H1 (cell line): ENCODE measurements around the gene NPFFR1. TPM values are rescaled to one million over a fixed set of nuclear protein-coding genes. Genes with fewer than 3 reads are reported as not detected.

Source experiments
- CTCF ChIA-PET: fragments of 300-600 bp; sonication (Branson Sonifier 250); formaldehyde crosslinking; loops from one replicate; lab custom pipeline; 2021; ENCODE audit not compliant: partially characterized antibody; lab: Charles Lee
- POLR2A ChIA-PET: fragments of 300-600 bp; sonication (Branson Sonifier 250); formaldehyde crosslinking; loops from one replicate; lab custom pipeline; 2021; ENCODE audit warnings: inconsistent platforms; ENCODE audit not compliant: partially characterized antibody; lab: Charles Lee
- DNase-seq, 2 experiments: peaks; one replicate each; pipeline versions ENCODE4 v3.0.0 to v3.0.0-alpha.2; 2010 to 2022; ENCODE audit warnings: low spot score in 2 of 2, low read depth in 1 of 2, mixed read lengths in 1 of 2
- FAIRE-seq: peaks from 2 replicates; lab custom pipeline; 2011; peaks lifted over from hg19 to GRCh38; lab: Jason Lieb, UNC
- H2AFZ ChIP-seq: 2 replicates; pipeline ENCODE4 v1.8.1; 2012; ENCODE audit warnings: low read length, inconsistent platforms
- H2AK5ac ChIP-seq: 2 replicates; pipeline ENCODE4 v1.6.1; 2013; ENCODE audit warnings: low read depth, low read length
- H2BK120ac ChIP-seq: replicated peaks from 2 replicates; pipeline ENCODE3; 2013; ENCODE audit warnings: low read depth, low read length, inconsistent platforms
- H2BK12ac ChIP-seq: 2 replicates; pipeline ENCODE4 v1.6.1; 2013; ENCODE audit warnings: low read depth, low read length
- H2BK15ac ChIP-seq: 2 replicates; pipeline ENCODE4 v1.6.1; 2013; ENCODE audit warnings: low read length
- H2BK20ac ChIP-seq: 2 replicates; pipeline ENCODE4 v1.6.1; 2013; ENCODE audit warnings: low read length
- H2BK5ac ChIP-seq: 2 replicates; pipeline ENCODE4 v1.6.1; 2013; ENCODE audit warnings: low read depth, low read length
- H3K14ac ChIP-seq: 2 replicates; pipeline ENCODE4 v1.6.1; 2013; ENCODE audit warnings: inconsistent platforms; ENCODE audit not compliant: insufficient read length
- H3K18ac ChIP-seq: 2 replicates; pipeline ENCODE4 v1.6.1; 2013; ENCODE audit warnings: low read length; ENCODE audit errors: extremely low read depth
- H3K23ac ChIP-seq: 2 replicates; pipeline ENCODE4 v1.6.1; 2013; ENCODE audit warnings: inconsistent platforms; ENCODE audit not compliant: insufficient read length
- H3K23me2 ChIP-seq: 2 replicates; pipeline ENCODE4 v1.6.1; 2013; ENCODE audit warnings: low read depth, low read length
- H3K27ac ChIP-seq: 2 replicates; pipeline ENCODE4 v1.6.1; 2011; ENCODE audit warnings: low read depth, low read length, inconsistent platforms
- H3K27me3 ChIP-seq, 4 experiments: replicated peaks in 1 of 4; 1 replicate in 1 of 4; 2 replicates in 3 of 4; pipeline versions ENCODE4 v1.6.1 to v1.8.1; 2011 to 2013; ENCODE audit warnings: low read length in 3 of 4, mild to moderate bottlenecking in 3 of 4, inconsistent platforms in 2 of 4, mixed read lengths in 2 of 4, moderate library complexity in 1 of 4; ENCODE audit not compliant: control insufficient read depth in 3 of 4, insufficient read depth in 3 of 4; ENCODE audit errors: extremely low read depth in 1 of 4
- H3K36me3 ChIP-seq, 4 experiments: 2 replicates each; pipeline versions ENCODE4 v1.6.1 to v1.8.1; 2011 to 2013; ENCODE audit warnings: mild to moderate bottlenecking in 4 of 4, low read length in 3 of 4, moderate library complexity in 2 of 4, control low read depth in 1 of 4, inconsistent platforms in 1 of 4; ENCODE audit not compliant: insufficient read depth in 4 of 4, control insufficient read depth in 2 of 4
- H3K4ac ChIP-seq: replicated peaks from 2 replicates; pipeline ENCODE3; 2013; ENCODE audit warnings: low read length, low read depth, mixed read lengths, inconsistent platforms; ENCODE audit not compliant: insufficient read length
- H3K4me1 ChIP-seq, 4 experiments: replicated peaks in 1 of 4; 1 replicate in 1 of 4; 2 replicates in 3 of 4; pipeline versions ENCODE4 v1.6.1 to v1.8.1; 2011 to 2013; ENCODE audit warnings: low read length in 3 of 4, inconsistent platforms in 2 of 4, mixed read lengths in 1 of 4; ENCODE audit not compliant: insufficient read depth in 4 of 4, control insufficient read depth in 3 of 4
- H3K4me2 ChIP-seq, 2 experiments: 2 replicates each; pipeline versions ENCODE4 v1.6.1 to v1.8.1; 2011 to 2013; ENCODE audit warnings: low read depth in 2 of 2, low read length in 2 of 2, control low read depth in 1 of 2, inconsistent platforms in 1 of 2, mild to moderate bottlenecking in 1 of 2; ENCODE audit not compliant: insufficient read depth in 1 of 2
- H3K4me3 ChIP-seq, 4 experiments: fragments of 200-600, 300-600 bp in 1 of 4; sonication (generic), shearing (Covaris generic), sonication (Bioruptor Twin) in 1 of 4; 2 replicates each; pipeline versions ENCODE4 v1.5.1 to v1.8.1; 2011 to 2016; ENCODE audit warnings: low read length in 4 of 4, low read depth in 3 of 4, control low read depth in 2 of 4, inconsistent platforms in 2 of 4, mild to moderate bottlenecking in 2 of 4, mixed read lengths in 1 of 4, moderate library complexity in 1 of 4; ENCODE audit not compliant: insufficient read depth in 2 of 4; ENCODE audit errors: extremely low read depth in 1 of 4
- H3K56ac ChIP-seq: replicated peaks from 2 replicates; pipeline ENCODE3; 2013; ENCODE audit warnings: low read depth, mild to moderate bottlenecking, mixed read lengths, low read length, inconsistent platforms; ENCODE audit not compliant: insufficient read length
- H3K79me1 ChIP-seq: 2 replicates; pipeline ENCODE4 v1.6.1; 2013; ENCODE audit warnings: low read depth, low read length, control low read depth
- H3K79me2 ChIP-seq, 2 experiments: 2 replicates each; pipeline versions ENCODE4 v1.6.1 to v1.8.1; 2012 to 2013; ENCODE audit warnings: low read length in 2 of 2, mild to moderate bottlenecking in 2 of 2, inconsistent platforms in 1 of 2; ENCODE audit not compliant: insufficient read depth in 2 of 2, control insufficient read depth in 1 of 2
- H3K9ac ChIP-seq, 4 experiments: replicated peaks in 1 of 4; 1 replicate in 1 of 4; 2 replicates in 3 of 4; pipeline versions ENCODE4 v1.6.1 to v1.8.1; 2011 to 2013; ENCODE audit warnings: low read depth in 3 of 4, low read length in 3 of 4, control low read depth in 2 of 4, mild to moderate bottlenecking in 2 of 4, moderate library complexity in 2 of 4, inconsistent platforms in 1 of 4; ENCODE audit errors: extremely low read depth in 1 of 4
- H3K9me3 ChIP-seq, 2 experiments: 2 replicates each; pipeline versions ENCODE4 v1.6.1 to v1.8.1; 2012 to 2013; ENCODE audit warnings: mild to moderate bottlenecking in 2 of 2, moderate library complexity in 2 of 2, control low read depth in 1 of 2, inconsistent platforms in 1 of 2, low read depth in 1 of 2, low read length in 1 of 2, mixed read lengths in 1 of 2; ENCODE audit not compliant: insufficient read depth in 2 of 2
- H4K20me1 ChIP-seq, 2 experiments: replicated peaks in 1 of 2; 2 replicates each; pipeline versions ENCODE3 to v1.8.1; 2011 to 2013; ENCODE audit warnings: inconsistent platforms in 2 of 2, low read length in 2 of 2, mild to moderate bottlenecking in 1 of 2; ENCODE audit not compliant: insufficient read depth in 2 of 2, control insufficient read depth in 1 of 2
- H4K5ac ChIP-seq: 2 replicates; pipeline ENCODE4 v1.6.1; 2013; ENCODE audit warnings: low read length, low read depth, mixed read lengths, inconsistent platforms; ENCODE audit not compliant: insufficient read length
- H4K8ac ChIP-seq: 2 replicates; pipeline ENCODE4 v1.8.0; 2013; ENCODE audit warnings: mild to moderate bottlenecking, moderate library complexity, low read length, inconsistent platforms; ENCODE audit not compliant: insufficient read depth; ENCODE audit errors: extremely low read depth
- H4K91ac ChIP-seq: replicated peaks from 2 replicates; pipeline ENCODE3; 2013; ENCODE audit warnings: low read length, mixed read lengths, inconsistent platforms; ENCODE audit not compliant: insufficient read length
- CEBPB ChIP-seq: IDR thresholded peaks from 2 replicates; pipeline ENCODE4 v1.6.1; 2012; ENCODE audit warnings: low read depth, low read length
- CHD1 ChIP-seq: IDR thresholded peaks from 2 replicates; pipeline ENCODE4 v1.6.1; 2012; ENCODE audit warnings: low read depth, low read length, improper control_type of control experiment
- CTCF ChIP-seq, 3 experiments: IDR thresholded peaks; 1 replicate in 2 of 3; 2 replicates in 1 of 3; pipeline versions ENCODE4 v1.5.1 to v1.6.1; 2011; ENCODE audit warnings: low read length in 3 of 3, mild to moderate bottlenecking in 3 of 3, inconsistent platforms in 2 of 3, low read depth in 1 of 3, moderate library complexity in 1 of 3; ENCODE audit not compliant: insufficient read depth in 1 of 3; ENCODE audit errors: control extremely low read depth in 1 of 3
- EGR1 ChIP-seq: IDR thresholded peaks from 2 replicates; pipeline ENCODE4 v1.6.1; 2011; ENCODE audit warnings: low read depth, low read length, borderline replicate concordance
- HDAC6 ChIP-seq: IDR thresholded peaks from one replicate; pipeline ENCODE4 v1.7.1; 2012; ENCODE audit warnings: low read depth, mild to moderate bottlenecking, inconsistent platforms, low read length, moderate library complexity
- KDM1A ChIP-seq: fragments of 200-600, 300-600 bp; sonication (generic); IDR thresholded peaks from 2 replicates; pipeline ENCODE4 v1.7.1; 2016; ENCODE audit warnings: mild to moderate bottlenecking, low read length, borderline replicate concordance
- KDM4A ChIP-seq: IDR thresholded peaks from one replicate; pipeline ENCODE4 v1.7.1; 2012; ENCODE audit warnings: low read depth, mild to moderate bottlenecking, moderate library complexity, low read length, inconsistent platforms; ENCODE audit not compliant: severe bottlenecking
- KDM5A ChIP-seq: fragments of 200-600 bp; IDR thresholded peaks from 2 replicates; pipeline ENCODE4 v1.7.1; 2012; ENCODE audit warnings: mild to moderate bottlenecking, low read length, inconsistent platforms, mixed read lengths
- PHF8 ChIP-seq: fragments of 200-600 bp; sonication (generic); conservative IDR thresholded peaks from 2 replicates; pipeline ENCODE4 v1.7.1; 2012; ENCODE audit warnings: low read depth, mild to moderate bottlenecking, inconsistent platforms, low read length, moderate library complexity
- POLR2AphosphoS5 ChIP-seq: IDR thresholded peaks from 2 replicates; pipeline ENCODE4 v1.6.1; 2011; ENCODE audit warnings: low read depth, low read length
- polyA plus RNA-seq, 7 experiments: library from polyadenylated mRNA; depleted of rRNA in 3 of 7; stranded (reverse) in 5 of 7; unstranded in 2 of 7; fragments of >200 nt in 5 of 7; fragments of 200-250 nt in 2 of 7; gene quantifications; 1 replicate in 5 of 7; 2 replicates in 1 of 7; 4 replicates in 1 of 7; pipeline versions ENCODE4 v1.2.1 to v1.2.3, GENCODE V29; 2011 to 2013; ENCODE audit warnings: missing spikeins in 2 of 7, mixed read lengths in 2 of 7
- total RNA-seq: library from RNA; stranded (reverse); fragmentation: NEBNext Ultra II Directional; extraction: Animal tissue kit (Norgen Biotek cat#: 25700); gene quantifications from 2 replicates; pipeline ENCODE4 v1.2.1, GENCODE V29; 2021
- TF ChIP-seq, protein P1 (sequence below): IDR thresholded peaks from 2 replicates; pipeline ENCODE4 v1.6.1; 2011; ENCODE audit warnings: low read length, improper control_type of control experiment

NPFFR1 gene
- total and polyA plus RNA-seq, 2 of the 8 experiments (the other 6 are each of a cell fraction or from before 2014, with no cell fraction given): 0.02 to 0.06 TPM

DNA sequence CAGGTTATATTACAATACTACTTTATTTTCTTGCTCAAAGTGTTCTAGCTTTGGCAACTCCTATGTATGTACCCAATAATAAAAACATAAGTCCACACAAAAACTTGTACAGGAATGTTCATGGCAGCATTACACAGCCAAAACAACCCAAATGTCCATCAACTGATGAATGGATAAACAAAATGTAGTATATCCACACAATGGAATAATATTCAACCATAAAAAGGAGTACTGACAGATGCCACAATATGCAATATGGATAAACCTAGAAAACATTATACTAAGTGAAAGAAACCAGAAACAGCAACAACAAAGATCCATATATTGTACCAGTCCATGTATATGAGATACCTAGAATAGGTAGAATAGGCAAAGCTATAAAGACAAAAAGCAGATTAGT, 71.5 kb downstream of the NPFFR1 start:
- H2AK5ac ChIP-seq: no peak overlapping the region
- no peak overlapping the region for H3K18ac ChIP-seq
- no peak overlapping the region for H4K5ac ChIP-seq
- peaks cover 0 to 4% of the 10 kb centered on the region in 2 experiments for H4K20me1 ChIP-seq
- no peaks in the 10 kb centered on the region for H3K23me2 ChIP-seq
- H4K91ac ChIP-seq: no peak overlapping the region
- H2BK20ac ChIP-seq: no peak overlapping the region
- no peak overlapping the region for H3K4me3 ChIP-seq
- H3K23ac ChIP-seq: no peak overlapping the region
- H3K27me3 ChIP-seq: no peaks in the 10 kb centered on the region
- no peak overlapping the region for H4K8ac ChIP-seq
- H2BK5ac ChIP-seq: no peak overlapping the region
- no peak for DNase-seq
- no peak for FAIRE-seq
- ChIA-PET POLR2A (no interaction called here), CTCF (interaction anchor here (1.3 kb wide), 2 partner anchors 9 to 152 kb away, joined by 3 to 4 read pairs; no protein-coding TSS in a partner anchor)
- H2AFZ ChIP-seq: no peak overlapping the region
- H3K4me2 ChIP-seq: no peak overlapping the region
- H2BK120ac ChIP-seq: no peak overlapping the region
- no peaks in the 10 kb centered on the region for H3K9me3 ChIP-seq
- H2BK15ac ChIP-seq: no peak overlapping the region
- H3K4me1 ChIP-seq: no peaks in the 10 kb centered on the region
- peaks cover 6 to 54% (median 26%) of the 10 kb centered on the region in 4 experiments for H3K36me3 ChIP-seq
- H3K27ac ChIP-seq: no peak overlapping the region
- H3K79me1 ChIP-seq: no peaks in the 10 kb centered on the region
- H3K4ac ChIP-seq: no peak overlapping the region
- H2BK12ac ChIP-seq: no peak overlapping the region
- H3K56ac ChIP-seq: no peak overlapping the region
- TF ChIP-seq CHD1: no peak
- TF ChIP-seq POLR2AphosphoS5: no peak
- TF ChIP-seq, protein P1, sequence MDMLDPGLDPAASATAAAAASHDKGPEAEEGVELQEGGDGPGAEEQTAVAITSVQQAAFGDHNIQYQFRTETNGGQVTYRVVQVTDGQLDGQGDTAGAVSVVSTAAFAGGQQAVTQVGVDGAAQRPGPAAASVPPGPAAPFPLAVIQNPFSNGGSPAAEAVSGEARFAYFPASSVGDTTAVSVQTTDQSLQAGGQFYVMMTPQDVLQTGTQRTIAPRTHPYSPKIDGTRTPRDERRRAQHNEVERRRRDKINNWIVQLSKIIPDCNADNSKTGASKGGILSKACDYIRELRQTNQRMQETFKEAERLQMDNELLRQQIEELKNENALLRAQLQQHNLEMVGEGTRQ: no peak
- TF ChIP-seq CTCF (IDR thresholded peaks at IDR 0.05; ENCODE audit: control extremely low read depth in 1 of 3, insufficient read depth in 1 of 3, low read depth in 1 of 3, low read length in 3 of 3): no peak
- TF ChIP-seq KDM4A: no peak
- no peak for TF ChIP-seq HDAC6
- no peak for TF ChIP-seq KDM1A
- TF ChIP-seq EGR1: no peak
- no peak for TF ChIP-seq CEBPB
- TF ChIP-seq KDM5A: no peak
- TF ChIP-seq PHF8: no peak
- H3K9ac ChIP-seq: no peak overlapping the region
- H3K14ac ChIP-seq: no peak overlapping the region
- no peaks in the 10 kb centered on the region for H3K79me2 ChIP-seq
